Measurements from ENCODE around the gene UXT.
"Not testable (repeated sequence)": the region's sequence is repeated elsewhere in the genome, so short reads cannot be mapped to it uniquely, and the experiment has no call there.

Gene UXT

DNA sequence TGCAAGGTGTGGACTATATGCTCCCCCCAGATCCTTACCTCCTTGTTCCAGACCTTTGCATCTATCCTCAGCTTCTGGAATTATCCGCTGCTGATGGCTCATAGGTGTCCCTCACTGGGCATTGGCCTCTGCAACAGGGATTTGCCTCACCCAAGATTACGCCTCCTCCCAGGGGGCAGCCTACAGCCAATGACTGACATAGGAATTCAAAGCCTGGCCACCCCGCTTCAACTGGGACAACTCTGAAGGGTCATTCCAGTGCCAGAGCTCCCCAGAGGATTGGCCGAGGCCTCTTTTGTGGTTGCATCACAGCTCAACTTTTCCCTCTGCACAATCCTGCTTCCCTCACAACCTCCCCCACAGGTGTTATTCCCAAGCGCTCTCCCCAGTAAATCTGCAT is 44.4 kb downstream of the UXT start:
- no peak for DNase-seq (ENCODE audit: low spot score)

DNA sequence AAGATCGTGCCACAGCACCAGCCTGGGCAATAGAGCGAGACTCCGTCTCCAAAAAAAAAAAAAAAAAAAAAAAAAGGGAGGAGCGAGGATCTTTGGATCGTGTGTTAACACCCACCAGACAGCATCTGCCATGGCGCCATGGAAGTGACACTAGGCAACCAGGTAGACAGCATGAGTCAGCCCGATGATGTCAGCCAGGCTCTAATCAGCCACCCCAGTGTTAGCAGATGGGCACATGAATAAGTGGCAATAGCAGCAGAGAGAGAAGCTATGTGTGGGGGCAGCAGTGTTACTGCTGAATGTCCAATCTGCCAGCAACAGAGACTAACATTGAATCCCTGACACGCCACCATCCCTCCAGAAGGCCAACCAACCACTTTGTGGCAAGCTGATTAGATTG is 45.9 kb downstream of the UXT start:
- no peak for DNase-seq (ENCODE audit: low spot score)

DNA sequence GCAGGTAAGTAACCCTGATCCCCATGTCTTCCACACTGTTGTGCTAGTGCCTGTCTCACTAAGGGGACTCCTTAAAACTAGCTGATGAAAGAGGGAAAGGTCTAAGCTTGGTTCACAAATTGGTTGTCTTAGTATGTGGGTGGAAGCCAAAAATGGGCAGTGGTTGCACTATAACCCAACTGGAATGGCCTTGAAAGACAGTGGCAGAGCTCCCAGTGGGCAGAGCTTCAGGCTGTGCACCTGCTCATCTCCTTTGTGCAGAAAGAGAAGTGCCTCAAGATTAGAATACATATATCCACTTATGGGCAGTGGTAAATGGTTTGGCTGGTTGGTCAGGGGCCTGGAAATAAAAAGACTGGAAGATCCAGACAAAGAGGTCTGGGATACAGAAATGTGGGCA is 46.6 kb downstream of the UXT start:
- no peak for DNase-seq (ENCODE audit: low spot score)

DNA sequence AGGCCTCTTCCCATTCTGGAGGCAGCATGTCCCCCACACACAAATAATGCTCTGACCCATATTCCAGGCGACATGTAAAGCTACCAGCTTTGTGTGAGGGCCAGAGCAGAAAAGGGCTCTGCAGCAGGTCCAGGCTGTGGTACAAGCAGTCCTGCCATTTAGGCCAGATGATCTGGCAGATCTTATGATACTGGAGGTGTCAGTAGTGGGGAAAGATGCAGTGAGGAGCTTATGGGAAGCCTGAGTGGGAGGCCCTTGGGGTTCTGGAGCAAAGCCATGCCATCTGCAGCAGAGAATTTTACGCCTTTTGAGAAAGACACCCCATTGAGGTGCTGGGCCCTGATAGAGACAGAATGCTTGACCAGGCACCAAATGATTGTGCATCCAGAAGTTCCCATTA is 47.1 kb downstream of the UXT start:
- DNase-seq (ENCODE audit: low spot score) = no peak

DNA sequence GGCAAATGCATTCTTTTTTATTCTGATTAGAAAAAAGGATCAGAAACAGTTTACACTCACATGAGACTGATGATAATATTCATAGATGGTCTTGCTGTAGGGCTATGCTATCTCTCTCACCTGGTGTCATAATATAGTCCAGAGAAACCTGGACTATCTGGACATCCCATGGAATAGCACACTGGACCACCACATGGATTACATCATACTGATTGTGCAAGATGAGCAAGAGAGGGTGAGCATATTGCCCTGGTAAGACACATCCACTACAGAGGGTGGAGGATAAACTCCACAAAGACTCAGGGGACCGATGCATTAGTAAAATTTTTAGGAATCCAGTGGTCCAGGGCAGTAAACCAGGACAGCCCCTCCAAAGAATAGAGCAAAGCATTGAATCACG is 47.5 kb downstream of the UXT start:
- no peak for DNase-seq (ENCODE audit: low spot score)

DNA sequence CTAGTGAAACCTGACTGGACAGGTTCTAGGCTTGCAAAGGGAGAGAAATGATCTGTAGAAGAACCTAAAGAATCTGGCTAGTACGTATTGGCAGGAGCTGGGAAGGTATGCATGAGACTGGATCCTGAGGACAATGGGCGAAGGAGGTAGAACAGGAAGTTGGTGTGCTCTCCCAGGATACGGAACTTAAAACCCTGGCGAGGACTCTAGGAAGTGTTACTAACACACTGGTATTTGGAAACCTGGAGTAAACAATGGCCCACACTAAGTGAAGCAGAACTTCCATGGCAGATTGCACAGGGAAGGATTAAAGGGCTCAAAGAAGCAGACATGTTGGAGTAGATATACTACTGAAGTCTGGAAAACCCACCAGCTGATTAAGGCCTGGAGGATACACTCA is 48.5 kb downstream of the UXT start:
- DNase-seq (ENCODE audit: low spot score) = no peak

DNA sequence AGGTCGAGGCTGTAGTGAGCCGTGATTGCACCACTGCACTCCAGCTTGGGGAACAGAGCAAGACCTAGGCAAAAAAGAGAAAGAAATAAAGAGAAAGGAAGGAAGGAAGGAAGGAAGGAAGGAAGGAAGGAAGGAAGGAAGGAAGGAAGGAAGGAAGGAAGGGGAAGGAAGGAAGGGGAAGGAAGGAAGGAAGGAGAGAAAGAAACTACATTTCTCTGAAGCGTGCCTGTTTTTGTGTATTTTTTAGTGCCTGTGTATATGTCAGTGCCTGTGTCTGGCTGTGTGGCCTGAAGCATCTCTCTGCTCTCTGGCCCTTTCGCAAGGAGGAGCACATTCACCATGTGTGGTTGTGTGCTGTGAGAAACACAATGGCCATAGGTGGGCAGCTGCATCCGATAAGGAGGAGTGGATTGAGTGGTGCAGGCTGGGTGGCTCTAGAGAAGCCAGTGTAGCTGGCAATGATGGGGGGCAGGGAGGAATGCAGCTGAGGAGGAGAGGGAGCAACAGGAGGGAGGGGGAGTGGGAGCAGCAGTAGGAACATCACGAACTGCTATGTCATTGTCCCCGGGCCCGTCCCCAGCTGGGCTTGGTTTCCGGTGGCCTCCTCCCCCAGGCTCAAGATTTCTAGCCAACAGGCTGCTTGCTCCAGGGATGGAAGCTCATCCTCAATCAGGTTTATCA is 50.7 kb downstream of the UXT start:
- no peak for DNase-seq (ENCODE audit: low spot score)

DNA sequence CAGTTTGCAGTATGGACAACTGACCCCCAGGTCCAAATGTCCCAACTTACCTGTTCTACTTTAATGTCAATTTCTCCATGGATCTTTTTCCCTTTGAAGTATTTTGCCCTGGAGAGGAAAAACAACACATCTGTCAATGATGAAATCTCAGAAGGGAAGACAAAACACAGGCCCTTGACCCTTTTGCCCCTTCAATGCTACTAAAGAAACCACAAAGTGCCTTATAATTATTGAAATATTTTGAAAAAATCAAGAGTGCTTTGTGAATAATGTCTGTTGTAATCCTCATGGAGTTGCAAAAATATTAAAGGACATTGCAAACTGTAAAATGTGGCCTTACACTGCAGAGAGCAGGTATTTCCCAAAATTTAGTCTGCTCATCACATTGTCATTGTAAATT is 51.9 kb downstream of the UXT start:
- no peak for DNase-seq (ENCODE audit: low spot score)

DNA sequence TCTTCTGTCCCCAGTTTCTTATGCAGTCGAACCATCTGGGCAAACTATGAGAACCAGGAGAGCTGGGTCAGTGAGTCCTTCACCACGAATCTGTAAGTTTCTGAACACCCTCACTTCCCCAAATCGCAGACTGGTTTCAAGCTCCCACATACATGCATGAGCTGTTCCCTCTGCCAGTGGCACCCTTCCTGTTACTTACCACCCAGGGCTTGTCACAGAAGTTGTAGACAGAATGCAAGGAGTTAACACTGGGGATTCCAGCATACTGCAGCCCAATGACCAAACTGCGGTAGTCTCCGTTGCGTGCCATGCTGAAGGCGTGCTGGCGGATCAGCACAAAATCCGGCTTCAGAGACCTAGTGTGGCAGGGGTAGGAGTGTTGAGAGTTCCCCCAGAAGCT is 54.0 kb downstream of the UXT start:
- no peak for DNase-seq (ENCODE audit: low spot score)

DNA sequence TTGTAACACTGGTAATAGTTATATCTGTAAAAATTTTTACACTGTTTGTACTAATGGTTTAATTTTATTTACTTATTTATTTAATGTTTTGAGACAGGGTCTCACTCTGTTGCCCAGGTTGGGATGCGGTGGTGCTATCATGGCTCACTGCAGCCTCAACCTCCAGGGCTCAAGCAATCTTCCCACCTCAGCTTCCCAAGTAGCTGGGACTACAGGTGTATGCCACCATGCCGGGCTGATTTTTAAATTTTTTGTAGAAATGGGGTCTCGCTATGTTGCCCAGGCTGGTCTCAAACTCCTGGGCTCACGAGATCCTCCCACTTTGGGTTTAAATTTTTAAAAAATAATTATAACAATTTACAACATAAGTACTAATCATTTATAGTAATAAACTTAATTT is 55.9 kb downstream of the UXT start:
- not testable (repeated sequence) for DNase-seq (ENCODE audit: low spot score)
